Left colon (tissue), 2 donors: Measurements from ENCODE around the gene CCDC85C. TPM values are rescaled to one million over a fixed set of nuclear protein-coding genes. Genes with fewer than 3 reads are reported as not detected.
A peak's percentile ranks its signal among the peaks of the same experiment; 100 is the strongest.

ENCODE experiments used
- ATAC-seq: fragments of 200-7000 bp; cut with Tn5 transposase; one replicate; pipeline ENCODE4 v1.9.1; 2020; ENCODE audit warnings: mild to moderate bottlenecking, moderate library complexity
- DNase-seq, 2 donors: peaks; one replicate each; pipeline ENCODE4 v3.0.0-alpha.2; 2020
- intact Hi-C, 2 donors: fragments of 100-400 bp; cut with DNase I in 1 of 2; cut with micrococcal nuclease in 1 of 2; formaldehyde crosslinking; loops; one replicate each; pipeline versions ENCODE4 v1.11.2 to v1.14.0; 2022; cut with DNase I, micrococcal nuclease
- total RNA-seq, 2 donors: library from RNA; stranded (reverse); fragmentation: NEBNext Ultra II Directional; extraction: Animal tissue kit (Norgen Biotek cat#: 25700); gene quantifications; one replicate each; pipeline ENCODE4 v1.2.1, GENCODE V29; 2021
- donor health status: DM: no; HTN: no; CAD: no.
- donor health status: DM: yes; HTN: yes; CAD: no.

Gene CCDC85C
- total RNA-seq, 2 donors from 2014 or later = 66.3 to 68.1 TPM

- no peak for ATAC-seq
- intact Hi-C loops = loop anchor here in 1 of 2 donors (10.0 kb wide), 1 partner anchor 113 kb away; no protein-coding TSS in a partner anchor
Observed at GRCh38 chr14:99512110-99512449, 91.9 kb downstream of the CCDC85C start.

GRCh38 chr14:99511421-99512109 is 92.4 kb downstream of the CCDC85C start:
- DNase-seq (no peak), ATAC-seq (no peak)
- intact Hi-C loops = loop anchor here in 1 of 2 donors (10.0 kb wide), 1 partner anchor 113 kb away; no protein-coding TSS in a partner anchor

More at GRCh38 chr14:99512110-99512449, 91.9 kb downstream of the CCDC85C start:
- no peak for DNase-seq

GRCh38 chr14:99510556-99511139 is 93.4 kb downstream of the CCDC85C start:
- DNase-seq (no peak), ATAC-seq (no peak)
- intact Hi-C loops = loop anchor here in 1 of 2 donors (10.0 kb wide), 1 partner anchor 114 kb away; no protein-coding TSS in a partner anchor

- no peak for ATAC-seq
- intact Hi-C loops = loop anchor here in 1 of 2 donors (10.0 kb wide), 1 partner anchor 115 kb away; no protein-coding TSS in a partner anchor
- no peak for DNase-seq
Observed at GRCh38 chr14:99509871-99510555, 94.0 kb downstream of the CCDC85C start.

- DNase-seq = no peak
- intact Hi-C loops = no loop called here
- peak; percentile 8 for ATAC-seq
Observed at GRCh38 chr14:99508896-99509629, 94.9 kb downstream of the CCDC85C start.

GRCh38 chr14:99507860-99508640 is 96.0 kb downstream of the CCDC85C start:
- intact Hi-C loops = no loop called here
- peak in 1 of 2 donors; percentile 4 for DNase-seq
- ATAC-seq = peak; percentile 5

GRCh38 chr14:99506276-99506675 is 97.7 kb downstream of the CCDC85C start:
- intact Hi-C loops = no loop called here
- DNase-seq = no peak
- ATAC-seq = no peak

- no peak for DNase-seq
- intact Hi-C loops = no loop called here
Observed at GRCh38 chr14:99505089-99505488, 98.9 kb downstream of the CCDC85C start.

GRCh38 chr14:99503848-99504453 is 100.1 kb downstream of the CCDC85C start:
- ATAC-seq (no peak), DNase-seq (no peak)
- intact Hi-C loops = no loop called here

More at GRCh38 chr14:99505089-99505488, 98.9 kb downstream of the CCDC85C start:
- no peak for ATAC-seq

GRCh38 chr14:99502989-99503421 is 101.0 kb downstream of the CCDC85C start:
- intact Hi-C loops = no loop called here
- DNase-seq = no peak
- no peak for ATAC-seq

GRCh38 chr14:99497894-99498293 is 106.1 kb downstream of the CCDC85C start:
- intact Hi-C loops = no loop called here
- no peak for ATAC-seq
- DNase-seq = no peak

GRCh38 chr14:99497341-99497740 is 106.7 kb downstream of the CCDC85C start:
- ATAC-seq (no peak), DNase-seq (no peak)
- intact Hi-C loops = no loop called here

- intact Hi-C loops = no loop called here
- DNase-seq (no peak), ATAC-seq (no peak)
Observed at GRCh38 chr14:99484106-99484505, 119.9 kb downstream of the CCDC85C start.

GRCh38 chr14:99481745-99482099 is 122.3 kb downstream of the CCDC85C start:
- ATAC-seq (peak; percentile 19), DNase-seq (peak in 1 of 2 donors; percentile 34)
- intact Hi-C loops = no loop called here

GRCh38 chr14:99480917-99481744 is 122.9 kb downstream of the CCDC85C start, which contains the start of gene CCNK:
Gene CCNK (plus strand): TSS chr14:99481409. CDS start chr14:99492678, 11,269 bp downstream.
- intact Hi-C loops = no loop called here
- ATAC-seq (peak; percentile 86), DNase-seq (peak; percentile 100)

GRCh38 chr14:99479906-99480869 is 123.8 kb downstream of the CCDC85C start, which contains the start of gene SETD3:
Gene SETD3 (minus strand): TSS chr14:99480859. CDS start chr14:99465805, 15,054 bp downstream.
- DNase-seq = peak; percentile 61 to 70
- intact Hi-C loops = no loop called here
- peak; percentile 5 for ATAC-seq
